Stimulated activated CD8-positive, alpha-beta memory T cell treated with anti-CD3 and anti-CD28 coated beads, Interleukin-4, amount 100 ng/mL, for 1 hour (primary cell): ENCODE measurements around the gene FAM222B.
A peak's percentile ranks its signal among the peaks of the same experiment; 100 is the strongest.
"Not testable (repeated sequence)": the region's sequence is repeated elsewhere in the genome, so short reads cannot be mapped to it uniquely, and the experiment has no call there.

Experiments used
- DNase-seq, 2 donors: peaks; one replicate each; pipeline ENCODE4 v3.0.0-alpha.2; 2020; ENCODE audit warnings: low read depth in 2 of 2, low spot score in 1 of 2

FAM222B gene, protein sequence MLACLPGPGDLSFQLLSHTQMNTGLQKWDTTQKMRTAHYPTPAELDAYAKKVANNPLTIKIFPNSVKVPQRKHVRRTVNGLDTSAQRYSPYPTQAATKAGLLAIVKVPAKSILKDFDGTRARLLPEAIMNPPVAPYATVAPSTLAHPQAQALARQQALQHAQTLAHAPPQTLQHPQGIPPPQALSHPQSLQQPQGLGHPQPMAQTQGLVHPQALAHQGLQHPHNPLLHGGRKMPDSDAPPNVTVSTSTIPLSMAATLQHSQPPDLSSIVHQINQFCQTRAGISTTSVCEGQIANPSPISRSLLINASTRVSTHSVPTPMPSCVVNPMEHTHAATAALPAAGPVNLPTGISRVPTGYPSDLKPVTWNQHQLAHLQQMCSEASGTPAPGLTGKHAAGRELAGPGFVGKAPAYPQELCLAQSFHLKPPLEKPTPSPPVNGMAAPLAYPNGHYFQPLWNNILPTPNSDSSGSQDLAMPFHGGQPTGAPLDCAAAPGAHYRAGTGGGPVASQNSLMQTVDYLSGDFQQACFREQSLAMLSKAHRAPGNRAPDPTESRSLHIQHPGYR

DNA sequence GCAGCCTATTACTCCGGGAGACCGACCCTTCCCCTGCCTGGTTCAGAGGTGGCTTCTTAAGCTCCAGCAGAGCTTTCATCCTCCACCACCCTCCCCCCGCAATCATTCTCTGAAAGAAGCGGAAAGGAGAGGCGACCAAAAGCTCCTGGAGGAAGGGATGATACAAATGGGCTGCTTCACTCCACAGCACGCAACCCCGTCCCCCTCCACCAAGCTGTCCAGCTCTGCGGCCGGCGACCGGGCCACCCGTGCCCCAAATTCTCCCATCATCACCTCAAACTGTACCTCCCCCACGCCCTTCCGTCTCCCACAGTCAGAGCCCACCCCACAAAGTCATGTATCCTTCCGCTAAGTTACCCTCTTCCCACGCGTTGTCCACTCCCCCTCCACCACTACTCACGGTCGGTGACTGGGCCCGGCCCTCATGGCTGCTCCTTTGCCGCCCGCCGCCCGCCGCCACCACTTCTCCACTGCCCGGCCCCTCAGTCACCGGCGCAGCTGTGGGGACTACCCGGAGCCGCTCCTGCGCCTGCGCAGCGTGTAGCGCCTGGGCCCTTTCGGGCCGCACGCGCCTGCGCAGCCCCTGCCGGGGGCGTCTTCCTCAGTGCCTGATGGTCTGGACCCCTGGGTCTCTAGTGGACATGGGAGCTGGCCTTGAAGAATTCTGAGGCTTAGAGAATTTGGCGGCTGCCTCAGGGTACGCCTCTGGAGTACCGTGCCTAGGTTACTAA lies at the start of gene FAM222B:
Gene FAM222B (minus strand): TSS at position 509 of the 731 bp plus-strand sequence. CDS start 76,123 bp downstream, outside the sequence.
- DNase-seq: peak; percentile 60 to 72

DNA sequence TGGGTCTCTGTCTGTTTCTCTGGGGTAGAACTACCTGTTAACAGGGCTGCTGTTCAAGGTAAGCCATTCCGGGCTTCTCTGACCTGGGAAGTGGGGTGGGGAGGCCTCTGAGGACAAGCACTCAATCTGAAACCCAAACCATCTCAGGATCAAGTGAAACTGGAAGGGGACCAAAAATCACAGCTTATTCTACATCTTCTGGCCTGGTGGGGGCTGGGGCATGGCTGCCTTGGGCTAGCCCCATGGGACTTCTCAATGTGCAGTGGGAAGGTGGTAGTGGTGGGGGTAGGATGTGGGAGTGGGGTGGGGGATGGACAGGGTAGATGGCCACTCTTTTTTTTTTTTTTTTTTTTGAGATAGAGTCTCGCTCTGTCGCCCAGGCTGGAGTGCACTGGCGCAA lies 49.4 kb upstream of the FAM222B start:
- no peak for DNase-seq

DNA sequence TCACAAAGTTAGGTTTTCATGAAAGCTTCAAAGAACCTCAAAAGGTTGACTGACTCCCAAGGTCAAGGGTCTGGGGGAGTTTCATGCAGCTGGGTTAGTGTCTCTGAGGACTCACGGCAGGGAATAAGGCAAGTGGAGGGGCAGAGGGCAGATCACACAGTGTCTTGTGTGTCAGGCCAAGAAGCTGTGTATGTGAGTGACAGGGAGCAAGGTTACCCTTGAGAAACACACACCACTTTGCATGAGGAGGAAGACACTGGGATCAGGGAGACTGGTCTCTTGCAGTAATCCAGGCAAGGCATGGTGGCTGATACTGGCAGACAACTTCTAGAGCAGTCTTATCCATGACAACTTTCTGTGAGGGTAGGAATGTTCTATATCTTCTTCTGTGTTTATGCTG lies 48.6 kb upstream of the FAM222B start:
- no peak for DNase-seq

DNA sequence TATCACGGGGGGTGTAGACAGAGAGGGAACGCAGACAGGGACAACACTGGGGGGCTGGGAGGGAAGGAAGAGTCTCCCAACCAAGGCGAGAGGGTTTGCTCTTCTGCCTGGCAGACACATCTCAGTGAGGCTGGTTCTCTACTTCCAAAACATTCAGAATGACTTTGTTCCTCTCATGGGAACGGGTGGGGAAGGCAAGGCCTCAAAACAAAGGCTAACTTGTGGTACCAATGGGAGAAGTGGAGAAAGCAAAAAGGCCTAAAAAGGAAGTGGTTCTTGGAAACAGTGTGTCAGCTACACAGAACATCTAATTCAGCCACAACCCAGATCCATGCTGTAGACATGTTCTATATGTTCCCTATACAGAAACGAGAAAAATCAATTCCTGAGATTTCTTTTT lies 47.4 kb upstream of the FAM222B start:
- DNase-seq: no peak

DNA sequence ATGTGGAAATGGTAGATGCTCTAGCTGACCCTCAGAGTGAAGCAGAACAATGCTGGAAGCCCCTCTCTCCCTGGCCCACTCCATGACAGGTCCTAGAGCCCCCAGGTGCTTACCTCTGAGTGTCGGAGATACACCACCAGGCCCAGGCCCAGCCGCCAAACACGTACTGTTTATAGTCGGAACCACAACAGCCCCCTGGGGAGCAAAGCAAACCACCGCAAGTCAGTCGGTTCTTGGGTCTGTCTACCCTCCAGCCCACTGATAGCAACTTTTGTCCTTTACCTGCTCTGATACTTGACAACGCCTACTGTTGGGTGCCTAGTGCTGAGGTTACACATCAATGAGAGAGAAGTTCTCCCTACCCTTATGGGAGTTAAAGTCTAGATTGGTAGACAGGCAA lies 46.2 kb upstream of the FAM222B start:
- no peak for DNase-seq

DNA sequence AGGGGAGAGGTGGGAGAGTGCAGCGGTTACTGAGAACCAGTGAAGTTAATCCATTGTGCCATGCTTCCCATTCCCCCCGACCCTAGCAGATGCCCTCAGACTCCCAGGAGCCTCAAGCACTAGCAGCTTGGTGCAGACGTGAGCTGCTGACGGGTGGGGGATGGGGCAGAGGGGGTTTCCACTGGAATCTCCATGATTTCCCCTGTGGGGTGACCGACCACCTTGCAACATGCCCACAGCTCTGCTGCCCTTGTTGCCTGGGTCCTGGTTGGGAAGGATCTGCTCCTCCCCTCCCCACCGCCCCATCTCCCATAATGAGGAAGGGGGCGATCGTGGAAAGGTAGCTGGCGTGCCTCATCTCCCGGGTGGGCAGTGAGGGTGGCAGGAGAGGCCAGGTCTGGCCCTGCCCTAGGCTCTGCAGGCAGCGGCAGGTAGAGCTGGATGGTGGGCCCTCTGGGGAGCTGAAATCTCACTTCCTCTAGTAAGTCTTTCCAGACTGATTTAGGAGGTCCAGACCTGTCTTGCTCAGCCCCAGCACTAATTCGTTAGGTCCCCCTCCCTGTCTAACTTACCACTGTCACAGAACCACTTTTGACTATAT lies 45.4 kb upstream of the FAM222B start:
- DNase-seq: no peak

DNA sequence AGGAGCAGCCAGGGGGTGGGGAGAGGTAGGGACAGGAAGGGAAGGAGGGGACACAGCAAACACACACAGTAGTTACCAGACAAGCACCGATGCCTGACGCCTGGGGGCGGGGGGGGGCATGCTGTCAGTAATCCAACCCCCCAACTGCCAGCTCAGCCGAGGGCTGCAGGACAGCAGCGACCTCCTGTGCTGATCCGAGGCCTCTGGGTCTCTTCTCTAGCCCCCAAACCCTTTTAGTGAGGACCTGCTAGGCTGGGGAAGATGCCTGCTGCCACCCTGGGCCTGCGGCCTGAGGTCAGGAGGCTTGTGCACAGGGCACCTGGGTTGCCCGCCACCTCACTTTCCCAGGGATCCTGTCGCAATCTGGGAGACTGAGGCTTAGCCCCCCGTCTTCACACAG lies 43.4 kb upstream of the FAM222B start:
- DNase-seq: no peak

DNA sequence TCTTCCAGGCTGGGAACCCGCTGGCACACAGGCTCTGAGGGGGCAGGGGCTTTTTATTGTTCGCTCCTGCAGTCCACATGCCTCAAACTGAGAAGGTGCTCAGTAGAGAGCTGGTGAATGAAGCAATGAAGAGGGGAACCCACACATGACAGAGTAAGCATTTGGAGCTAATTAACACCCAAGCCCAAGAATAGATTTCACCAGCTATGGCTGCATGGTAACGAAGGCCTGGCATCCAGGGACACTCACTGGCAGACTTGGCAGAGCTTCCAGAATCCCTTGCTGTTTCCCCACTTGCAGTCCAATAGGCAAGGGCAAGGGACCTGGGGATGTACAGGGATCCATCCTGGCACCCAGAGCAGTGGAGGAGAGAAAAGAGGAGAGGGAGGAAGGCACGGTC lies 42.8 kb upstream of the FAM222B start:
- DNase-seq: no peak

DNA sequence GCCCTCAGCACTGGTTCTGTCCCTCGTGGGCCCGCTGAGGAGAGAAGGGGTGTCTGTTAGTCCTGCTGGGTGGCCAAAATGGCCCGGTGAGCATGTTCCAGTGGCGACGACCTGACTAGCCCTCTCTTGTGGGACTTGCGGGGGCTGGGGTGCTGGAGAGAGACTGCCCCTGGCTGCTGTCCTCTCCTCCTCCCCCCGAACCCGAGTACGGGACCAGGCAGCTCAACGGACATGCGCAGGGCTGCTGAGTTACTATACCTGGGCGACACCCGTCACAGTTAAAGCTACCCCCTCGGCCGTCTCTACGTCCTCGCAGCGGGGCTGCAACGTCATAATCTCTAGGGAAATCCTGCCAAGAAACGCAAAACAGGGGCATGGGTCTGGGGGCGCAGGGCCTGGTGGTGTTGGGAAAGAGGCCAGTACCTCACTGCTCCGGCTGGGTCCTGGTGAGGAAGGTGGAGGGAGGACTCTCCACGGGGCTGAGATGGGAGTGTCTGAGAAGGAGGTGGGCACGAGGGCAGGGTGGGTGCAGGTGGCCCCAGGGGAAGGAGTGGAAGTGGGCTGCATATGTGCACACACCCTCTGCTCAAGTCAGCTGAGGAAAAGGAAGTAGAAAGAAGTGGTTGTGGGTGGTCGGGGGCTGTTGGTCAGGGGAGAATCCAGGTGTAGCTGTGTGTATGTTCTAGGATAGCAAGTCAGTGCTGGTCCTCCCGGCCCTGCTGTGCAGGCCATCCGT lies 41.5 kb upstream of the FAM222B start:
- no peak for DNase-seq

DNA sequence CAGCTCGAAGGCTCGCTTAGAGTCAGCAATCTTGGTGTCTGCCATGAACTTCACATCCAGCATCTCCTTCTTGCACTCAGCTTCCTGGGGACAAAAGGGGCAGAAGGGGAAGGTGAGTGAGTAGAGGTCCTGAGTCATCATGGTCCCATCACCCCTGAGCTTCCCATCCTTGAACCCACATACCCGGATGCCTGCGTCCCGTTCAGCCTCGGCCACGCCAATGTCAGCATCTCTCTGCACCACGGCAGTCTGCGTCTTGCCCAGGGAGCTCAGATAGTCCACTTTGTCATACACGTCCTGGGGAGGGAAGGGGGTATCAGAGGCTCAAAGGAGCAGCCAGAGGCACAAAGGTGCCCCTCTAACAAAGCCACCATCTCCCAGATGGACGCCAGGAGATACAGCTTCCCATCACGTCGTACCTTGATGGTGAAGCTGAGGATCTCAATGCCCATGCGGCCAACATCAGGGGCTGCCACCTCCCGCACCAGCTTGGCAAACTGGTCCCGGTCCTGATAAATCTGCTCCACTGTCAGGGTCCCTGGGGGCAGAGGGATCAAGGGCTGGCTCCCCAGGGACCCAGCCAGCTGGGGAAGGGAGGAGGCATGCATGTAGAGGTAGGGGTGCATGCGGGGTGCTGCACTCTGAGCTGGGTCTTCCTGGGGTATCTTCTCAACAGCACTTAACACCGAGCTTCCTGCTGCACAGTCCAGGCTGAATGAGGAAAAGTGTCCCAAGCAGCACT lies 39.7 kb upstream of the FAM222B start:
- no peak for DNase-seq

DNA sequence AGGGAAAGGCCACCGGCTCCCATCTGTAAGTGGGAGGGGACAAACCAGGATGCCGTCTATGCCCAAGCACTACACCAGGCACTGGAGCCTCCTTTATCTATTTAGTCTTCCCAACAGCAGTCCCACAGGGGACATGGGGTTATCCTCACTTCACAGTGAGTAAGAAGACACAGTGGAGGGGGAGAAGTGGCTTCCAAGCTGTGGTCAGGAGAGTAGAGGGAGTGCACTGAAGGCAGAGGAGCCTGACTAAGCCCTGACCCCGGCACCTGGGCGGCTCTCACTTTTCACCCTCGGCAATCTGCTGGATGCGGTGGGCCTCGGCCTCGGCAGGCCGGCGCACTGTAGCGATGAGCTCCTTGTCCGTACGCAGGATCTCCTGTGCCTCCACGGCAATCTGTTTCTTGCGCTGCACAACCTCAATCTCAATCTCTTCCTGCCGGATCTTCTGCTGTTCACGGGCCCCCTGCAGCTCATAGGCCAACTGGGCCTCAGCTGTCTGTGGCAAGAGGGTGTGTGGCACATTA lies 39.0 kb upstream of the FAM222B start:
- no peak for DNase-seq

DNA sequence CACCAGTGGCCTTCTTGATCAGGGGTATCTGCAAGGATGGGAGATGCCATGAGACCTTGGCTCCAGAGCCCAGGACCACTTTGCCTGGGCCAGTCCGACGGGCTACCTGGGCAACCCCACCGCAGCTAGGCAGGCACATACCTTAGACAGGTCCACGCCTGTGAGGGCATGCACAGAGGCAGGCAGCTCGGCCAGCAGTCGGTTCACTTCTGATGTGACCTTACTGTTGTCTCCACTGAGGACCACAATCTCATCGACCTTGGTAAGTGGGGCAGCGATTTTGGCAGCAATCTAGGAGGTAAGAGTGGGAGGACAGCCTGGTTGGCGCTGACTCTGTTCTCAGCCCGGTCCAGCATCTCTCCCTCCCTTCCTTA lies 38.0 kb upstream of the FAM222B start:
- no peak for DNase-seq

DNA sequence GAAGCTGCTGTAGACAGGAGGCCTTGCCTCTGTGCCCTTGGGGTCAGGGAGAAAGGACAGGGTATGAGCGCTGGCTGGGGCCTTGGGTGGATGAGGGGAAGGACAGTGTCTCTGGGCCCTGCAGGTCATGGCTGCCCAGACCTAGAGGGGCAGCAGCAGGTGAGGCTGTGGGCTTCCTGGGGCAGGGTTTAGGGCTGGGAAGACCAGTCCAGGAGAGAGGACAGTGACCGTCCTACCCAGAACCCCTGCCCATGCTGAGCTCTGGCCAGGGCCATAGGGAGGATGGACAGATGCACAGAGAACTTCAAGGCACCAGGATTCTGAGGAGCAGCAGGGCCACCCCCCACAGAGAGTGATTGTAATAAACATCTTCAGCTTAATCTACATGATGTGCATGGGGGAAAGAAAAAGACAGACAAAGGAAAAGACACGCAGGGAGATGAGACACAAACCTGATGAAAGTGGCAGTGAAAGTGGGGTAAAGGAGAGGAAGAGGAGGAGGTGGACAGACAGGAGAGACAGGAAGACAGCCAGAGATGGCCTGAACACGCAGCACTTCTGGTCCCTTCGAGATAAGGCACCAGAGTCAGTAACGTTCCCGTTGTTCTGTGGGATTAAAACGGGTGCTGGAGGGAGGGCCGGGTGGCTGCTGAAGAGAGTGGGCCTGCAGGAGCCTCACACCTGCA lies 37.4 kb upstream of the FAM222B start:
- DNase-seq: no peak

DNA sequence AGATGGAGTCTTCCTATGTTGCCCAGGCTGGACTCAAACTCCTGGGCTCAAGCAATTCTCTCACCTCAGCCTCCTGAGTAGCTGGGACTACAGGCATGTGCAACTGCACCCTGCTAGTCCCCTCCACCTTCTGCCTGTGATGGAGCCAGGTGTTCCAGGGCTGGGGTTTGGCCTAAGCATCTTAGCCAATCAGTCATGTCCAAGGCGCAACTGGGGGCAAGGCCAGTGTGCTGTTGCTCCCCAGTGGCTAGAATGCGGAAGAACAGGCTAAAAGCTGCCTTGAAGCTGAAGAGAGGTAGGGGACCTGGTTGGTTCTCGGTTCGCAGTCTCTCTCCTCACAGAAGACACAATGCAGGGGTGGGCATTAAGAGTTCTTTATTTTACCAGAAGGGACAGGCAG lies 36.4 kb upstream of the FAM222B start:
- no peak for DNase-seq

DNA sequence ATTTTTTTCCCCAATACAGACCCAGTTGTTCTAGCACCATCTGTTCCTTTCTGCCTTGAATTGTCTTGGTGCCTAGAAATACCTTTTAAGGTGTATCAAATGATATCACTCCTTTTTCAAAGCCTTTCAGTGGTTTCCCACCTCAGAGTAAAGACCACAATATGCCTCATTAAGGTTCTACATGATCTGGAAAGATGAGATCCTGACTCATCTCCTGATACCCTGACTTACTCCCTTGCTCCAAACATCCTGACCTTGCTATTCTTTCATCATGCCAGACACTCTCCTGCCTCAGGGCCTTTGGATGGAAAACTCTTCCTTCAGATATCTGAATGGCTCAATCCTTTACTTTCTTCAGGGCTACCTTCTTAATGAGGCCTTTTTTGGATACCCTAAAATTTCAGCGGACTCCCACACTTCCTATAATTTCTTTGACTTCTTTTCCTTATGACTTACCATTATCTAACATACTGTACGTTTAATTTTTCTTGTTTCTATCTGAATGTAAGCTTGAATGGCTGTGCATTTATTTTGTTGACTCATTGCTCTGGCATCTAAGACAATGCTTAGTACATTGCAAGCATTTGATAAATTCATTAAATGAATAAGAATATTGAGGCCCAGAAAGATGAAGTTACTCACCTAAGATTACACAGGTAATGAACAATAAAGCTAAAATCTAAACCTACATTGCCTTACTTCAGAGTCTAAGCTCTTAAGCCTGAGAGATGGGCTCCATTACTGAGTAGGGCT lies 35.7 kb upstream of the FAM222B start:
- DNase-seq: no peak

DNA sequence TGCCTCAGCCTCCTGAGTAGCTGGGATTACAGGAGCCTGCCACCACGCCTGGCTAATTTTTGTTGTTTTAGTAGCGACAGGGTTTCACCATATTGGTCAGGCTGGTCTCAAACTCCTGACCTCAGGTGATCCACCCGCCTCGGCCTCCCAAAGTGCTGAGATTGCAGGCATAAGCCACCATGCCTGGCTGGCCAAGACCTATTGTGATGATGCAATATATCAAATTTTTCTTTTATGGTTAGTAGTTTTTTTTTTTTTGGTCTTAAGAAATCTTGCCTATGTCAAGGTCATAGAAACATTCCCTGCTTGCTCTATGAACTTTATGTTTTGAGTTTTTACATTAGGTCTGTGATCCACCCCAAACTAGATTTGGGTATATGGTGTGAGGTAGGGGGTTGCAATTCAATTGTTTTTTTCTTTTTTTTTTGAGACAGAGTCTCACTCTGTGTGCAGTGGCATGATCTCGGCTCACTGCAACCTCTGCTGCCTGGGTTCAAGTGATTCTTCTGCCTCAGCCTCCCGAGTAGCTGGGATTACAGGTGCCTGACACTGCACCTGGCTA lies 34.6 kb upstream of the FAM222B start:
- not testable (repeated sequence) for DNase-seq

DNA sequence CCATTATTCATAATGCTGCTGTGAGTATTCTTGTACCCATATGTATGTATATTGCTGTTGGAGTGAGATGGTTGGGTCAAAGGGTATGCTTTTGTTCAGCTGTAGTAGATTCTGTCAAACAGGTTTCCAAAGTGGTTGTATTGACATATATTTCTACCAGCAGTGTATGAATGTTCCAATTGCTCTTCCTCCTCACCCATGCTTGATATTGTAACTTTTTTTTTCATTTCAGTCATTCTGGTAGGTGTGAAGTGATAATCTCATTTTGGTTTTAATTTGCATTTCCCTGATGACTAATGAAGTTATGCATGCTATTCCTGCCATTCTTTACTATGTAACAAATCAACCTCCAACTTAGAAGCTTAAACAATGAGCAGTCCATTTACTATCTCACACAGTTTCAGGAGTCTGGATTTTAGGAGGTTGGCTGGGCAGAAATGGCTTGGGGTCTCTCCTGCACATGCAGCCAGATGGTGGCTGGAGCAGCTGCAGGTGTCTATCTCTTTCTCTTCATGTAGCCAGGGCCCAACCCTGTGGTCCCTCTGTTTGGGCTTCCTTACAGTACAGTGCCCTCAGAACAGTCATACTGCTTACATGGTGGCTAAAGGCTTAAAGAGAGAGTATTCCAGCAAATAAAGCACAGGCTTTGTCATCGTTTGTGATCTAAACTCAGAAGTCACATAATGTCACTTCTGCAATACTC lies 33.4 kb upstream of the FAM222B start:
- DNase-seq: no peak

DNA sequence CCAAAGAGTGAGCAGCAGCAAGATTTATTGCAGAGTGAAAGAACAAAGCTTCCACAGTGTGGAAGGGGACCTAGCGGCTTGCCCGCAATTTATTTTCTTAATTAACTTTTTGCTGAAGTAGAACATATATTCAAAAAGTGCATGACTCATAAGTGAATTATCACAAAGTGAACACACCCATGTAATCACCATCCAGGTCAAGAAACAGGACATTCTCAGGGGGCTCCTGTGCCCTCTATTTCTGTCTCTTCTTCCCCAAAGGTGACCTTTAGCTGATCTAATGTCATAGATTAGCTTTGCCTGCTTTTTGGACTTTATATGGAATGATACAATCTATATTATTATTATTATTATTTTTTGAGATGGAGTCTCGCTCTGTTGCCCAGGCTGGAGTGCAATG lies 32.2 kb upstream of the FAM222B start:
- DNase-seq: no peak
